Neuronal stem cell (in vitro differentiated cells): ENCODE data around the gene STARD7.

ENCODE experiments used
- DNase-seq: peaks from one replicate; pipeline ENCODE4 v3.0.0-alpha.2; 2013; ENCODE audit warnings: low spot score
- H2AFZ ChIP-seq: one replicate; pipeline ENCODE4 v1.6.1; 2013; ENCODE audit warnings: mild to moderate bottlenecking, low read length, inconsistent platforms
- H2AK5ac ChIP-seq: 2 replicates; pipeline ENCODE4 v1.6.1; 2013; ENCODE audit warnings: low read depth, mild to moderate bottlenecking, inconsistent platforms, low read length, moderate library complexity, mixed read lengths
- H2BK120ac ChIP-seq: 2 replicates; pipeline ENCODE4 v1.6.1; 2013; ENCODE audit warnings: low read depth, mild to moderate bottlenecking, inconsistent platforms, low read length, moderate library complexity, mixed read lengths
- H2BK12ac ChIP-seq: one replicate; pipeline ENCODE4 v1.6.1; 2013; ENCODE audit warnings: low read length, inconsistent platforms
- H2BK15ac ChIP-seq: 2 replicates; pipeline ENCODE4 v1.6.1; 2013; ENCODE audit warnings: mild to moderate bottlenecking, low read length, inconsistent platforms, mixed read lengths
- H2BK5ac ChIP-seq: one replicate; pipeline ENCODE4 v1.6.1; 2013; ENCODE audit warnings: inconsistent platforms, mild to moderate bottlenecking, low read length, moderate library complexity
- H3K14ac ChIP-seq: one replicate; pipeline ENCODE4 v1.6.1; 2013; ENCODE audit warnings: low read length, inconsistent platforms
- H3K18ac ChIP-seq: 2 replicates; pipeline ENCODE4 v1.6.1; 2013; ENCODE audit warnings: low read length, inconsistent platforms
- H3K23ac ChIP-seq: 2 replicates; pipeline ENCODE4 v1.6.1; 2013; ENCODE audit warnings: low read depth, mild to moderate bottlenecking, mixed read lengths, low read length, inconsistent platforms; ENCODE audit not compliant: poor library complexity
- H3K27ac ChIP-seq: replicated peaks from 3 replicates; pipeline ENCODE4 v1.5.1; 2013; ENCODE audit warnings: low read length, inconsistent platforms
- H3K27me3 ChIP-seq, 3 experiments: 2 replicates each; pipeline ENCODE4 v1.6.1; 2013; ENCODE audit warnings: low read length in 3 of 3, mild to moderate bottlenecking in 2 of 3, inconsistent platforms in 1 of 3, low read depth in 1 of 3, mixed read lengths in 1 of 3, moderate library complexity in 1 of 3; ENCODE audit not compliant: control insufficient read depth in 3 of 3, insufficient read depth in 3 of 3
- H3K36me3 ChIP-seq, 2 donors: replicated peaks in 1 of 2; 2 replicates each; pipeline ENCODE4 v1.6.1; 2013; ENCODE audit warnings: low read length in 2 of 2; ENCODE audit not compliant: control insufficient read depth in 2 of 2, insufficient read depth in 2 of 2
- H3K4ac ChIP-seq: 2 replicates; pipeline ENCODE4 v1.6.1; 2013; ENCODE audit warnings: inconsistent platforms, mild to moderate bottlenecking, low read length, moderate library complexity
- H3K4me1 ChIP-seq, 2 donors: 1 replicate in 1 of 2; 2 replicates in 1 of 2; pipeline ENCODE4 v1.6.1; 2013; ENCODE audit warnings: low read length in 2 of 2, low read depth in 1 of 2; ENCODE audit not compliant: control insufficient read depth in 2 of 2, insufficient read depth in 1 of 2
- H3K4me2 ChIP-seq: one replicate; pipeline ENCODE4 v1.6.1; 2013; ENCODE audit warnings: mild to moderate bottlenecking, low read length, inconsistent platforms; ENCODE audit not compliant: insufficient read depth, poor library complexity, severe bottlenecking
- H3K4me3 ChIP-seq, 2 donors: 2 replicates each; pipeline ENCODE4 v1.5.1; 2013; ENCODE audit warnings: low read length in 2 of 2, mild to moderate bottlenecking in 2 of 2, inconsistent platforms in 1 of 2, moderate library complexity in 1 of 2
- H3K79me1 ChIP-seq: one replicate; pipeline ENCODE4 v1.6.1; 2013; ENCODE audit warnings: low read depth, mild to moderate bottlenecking, inconsistent platforms, low read length, moderate library complexity
- H3K9ac ChIP-seq: one replicate; pipeline ENCODE4 v1.6.1; 2013; ENCODE audit warnings: mild to moderate bottlenecking, low read depth, low read length, inconsistent platforms; ENCODE audit not compliant: poor library complexity
- H3K9me3 ChIP-seq, 2 donors: replicated peaks in 1 of 2; 2 replicates each; pipeline versions ENCODE3 to v1.6.1; 2013; ENCODE audit warnings: low read length in 2 of 2, mild to moderate bottlenecking in 2 of 2, inconsistent platforms in 1 of 2, low read depth in 1 of 2, mixed read lengths in 1 of 2, moderate library complexity in 1 of 2; ENCODE audit not compliant: control insufficient read depth in 2 of 2, insufficient read depth in 1 of 2
- H4K8ac ChIP-seq: one replicate; pipeline ENCODE4 v1.6.1; 2013; ENCODE audit warnings: low read depth, mild to moderate bottlenecking, inconsistent platforms, low read length, moderate library complexity
- H4K91ac ChIP-seq: one replicate; pipeline ENCODE4 v1.6.1; 2013; ENCODE audit warnings: low read length, low read depth, mild to moderate bottlenecking, inconsistent platforms; ENCODE audit not compliant: poor library complexity
- WGBS, 2 donors: extraction: QIAGEN DNeasy Blood & Tissue Kit; methylation state at CpG; one replicate each; pipeline ENCODE4 v1.1.7; 2013; ENCODE audit warnings: missing lambda C conversion rate in 2 of 2, mixed read lengths in 1 of 2; ENCODE audit not compliant: insufficient read length in 2 of 2, insufficient replicate concordance in 1 of 2; ENCODE audit errors: extremely low coverage in 2 of 2; 5-methylcytosine and 5-hydroxymethylcytosine counted together

STARD7 gene

DNA sequence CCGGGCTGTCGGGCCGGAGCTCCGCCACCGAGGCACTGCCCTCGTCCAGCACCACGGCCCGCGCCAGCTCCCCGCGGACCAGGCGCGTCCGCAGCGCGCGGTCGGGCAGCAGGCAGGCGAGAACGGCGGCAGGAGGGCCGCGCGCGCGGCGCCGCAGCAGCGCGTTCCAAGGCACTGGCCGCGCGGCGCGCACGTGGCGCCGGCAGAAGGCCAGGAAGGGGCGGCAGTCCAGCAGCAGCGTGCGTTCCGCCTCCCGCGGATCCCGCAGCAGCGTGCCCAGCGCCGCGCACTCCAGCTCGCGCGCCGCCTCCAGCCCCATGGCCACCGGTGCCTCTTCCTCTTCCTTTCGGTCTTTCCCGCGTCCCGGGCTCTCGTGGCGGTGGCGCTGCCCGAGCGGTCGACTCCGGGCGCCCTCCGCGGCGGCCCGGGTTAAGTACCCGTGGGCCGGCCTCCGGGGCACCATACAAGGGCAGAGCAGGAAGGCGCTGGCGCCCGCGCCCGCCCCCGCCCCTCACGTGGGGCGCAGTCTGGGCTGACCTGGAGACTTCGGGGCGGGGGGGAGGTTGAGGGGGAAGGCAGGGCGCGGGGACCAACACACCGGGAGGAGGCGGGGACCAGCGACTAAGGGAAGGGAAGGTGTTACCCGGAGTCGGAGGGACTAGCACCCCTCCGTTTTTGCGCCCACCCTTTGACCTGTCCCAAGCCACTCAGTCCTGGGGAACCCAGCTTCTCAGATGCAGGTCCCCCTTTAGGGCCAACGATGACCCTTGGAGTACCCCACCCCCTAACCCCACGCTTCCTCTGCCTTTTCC is 63.4 kb downstream of the STARD7 start, which contains the start of gene DUSP2:
Gene DUSP2 (minus strand): TSS at position 405 of the 812 bp plus-strand sequence. CDS start 86 bp downstream, at position 319.
- H2BK15ac ChIP-seq, result peak within 1 kb of the TSS; percentile 86
- peaks cover 4% of the 10 kb centered on the region for H3K79me1 ChIP-seq
- H3K4me1 ChIP-seq, result peaks cover 20 to 21% of the 10 kb centered on the region in 2 donors
- H3K36me3 ChIP-seq, result no peaks in the 10 kb centered on the region
- peaks cover 6 to 79% (median 29%) of the 10 kb centered on the region in 3 experiments for H3K27me3 ChIP-seq
- H4K8ac ChIP-seq, result peak within 1 kb of the TSS; percentile 89
- no peak within 1 kb of the TSS for H2BK120ac ChIP-seq
- H3K4me3 ChIP-seq, result peak within 1 kb of the TSS; percentile 38 to 71
- H2BK5ac ChIP-seq, result no peak within 1 kb of the TSS
- no CpG with 5 or more reads among the region's 94 CpGs for whole genome bisulfite sequencing, 2 donors
- no peak within 1 kb of the TSS for H4K91ac ChIP-seq
- peak within 1 kb of the TSS; percentile 95 for H2AFZ ChIP-seq
- DNase-seq, result peak; percentile 38
- no peak within 1 kb of the TSS for H3K4ac ChIP-seq
- peak within 1 kb of the TSS; percentile 76 for H3K4me2 ChIP-seq
- H3K14ac ChIP-seq, result peak within 1 kb of the TSS; percentile 76
- H3K9ac ChIP-seq, result peak within 1 kb of the TSS; percentile 80
- peak within 1 kb of the TSS; percentile 78 for H2BK12ac ChIP-seq
- H3K23ac ChIP-seq, result peak within 1 kb of the TSS; percentile 48
- peak within 1 kb of the TSS; percentile 76 for H2AK5ac ChIP-seq
- no peak within 1 kb of the TSS for H3K27ac ChIP-seq
- H3K18ac ChIP-seq, result peak within 1 kb of the TSS; percentile 97
- H3K9me3 ChIP-seq, result no peaks in the 10 kb centered on the region

GRCh38 chr2:96144481-96145035 is 64.1 kb downstream of the STARD7 start:
- DNase-seq, result no peak

GRCh38 chr2:96143848-96144480 is 64.7 kb downstream of the STARD7 start:
- Histone ChIP-seq H3K27me3 (peaks cover 6 to 77% (median 29%) of the 10 kb centered on the region in 3 experiments), H3K14ac (no peak overlapping the region), H2BK120ac (no peak overlapping the region), H2BK5ac (no peak overlapping the region), H4K91ac (no peak overlapping the region), H2AK5ac (peak overlapping the region; percentile 2), H3K4me3 (no peak overlapping the region), H3K36me3 (no peaks in the 10 kb centered on the region), H3K4ac (no peak overlapping the region), H4K8ac (no peak overlapping the region), H3K23ac (no peak overlapping the region), H3K4me1 (peaks cover 20% of the 10 kb centered on the region in 2 donors), H2BK15ac (no peak overlapping the region), H3K9ac (no peak overlapping the region), H3K79me1 (peaks cover 4% of the 10 kb centered on the region), H3K4me2 (no peak overlapping the region), H2AFZ (no peak overlapping the region), H3K27ac (no peak overlapping the region), H2BK12ac (peak overlapping the region; percentile 60), H3K18ac (peak overlapping the region; percentile 97), H3K9me3 (no peaks in the 10 kb centered on the region)
- DNase-seq, result no peak
- WGBS, 2 donors, result no CpG with 5 or more reads among the region's 23 CpGs

More at GRCh38 chr2:96144481-96145035, 64.1 kb downstream of the STARD7 start:
- Histone ChIP-seq H2BK120ac (no peak overlapping the region), H2AFZ (peak overlapping the region; percentile 95), H3K23ac (peak overlapping the region; percentile 48), H3K4me3 (peak overlapping the region; percentile 38 to 71), H3K9ac (peak overlapping the region; percentile 80), H2AK5ac (peak overlapping the region; percentile 2), H4K91ac (no peak overlapping the region), H3K79me1 (peaks cover 4% of the 10 kb centered on the region), H2BK12ac (no peak overlapping the region), H3K4ac (no peak overlapping the region), H3K27ac (no peak overlapping the region), H3K18ac (peak overlapping the region; percentile 97), H2BK5ac (no peak overlapping the region), H3K4me2 (peak overlapping the region; percentile 76), H4K8ac (peak overlapping the region; percentile 89), H3K9me3 (no peaks in the 10 kb centered on the region), H3K4me1 (peaks cover 20 to 21% of the 10 kb centered on the region in 2 donors), H2BK15ac (peak overlapping the region; percentile 86), H3K14ac (peak overlapping the region; percentile 76), H3K27me3 (peaks cover 6 to 79% (median 29%) of the 10 kb centered on the region in 3 experiments), H3K36me3 (no peaks in the 10 kb centered on the region)
- no CpG with 5 or more reads among the region's 35 CpGs for WGBS, 2 donors
